HG03196 (cell line): Measurements from ENCODE around the gene CDC14A.

Experiments used
- ATAC-seq: cut with Tn5 transposase; IDR thresholded peaks from one replicate; pipeline ENCODE4 v1.9.1; 2021; ENCODE audit not compliant: unreplicated experiment

CDC14A gene

DNA sequence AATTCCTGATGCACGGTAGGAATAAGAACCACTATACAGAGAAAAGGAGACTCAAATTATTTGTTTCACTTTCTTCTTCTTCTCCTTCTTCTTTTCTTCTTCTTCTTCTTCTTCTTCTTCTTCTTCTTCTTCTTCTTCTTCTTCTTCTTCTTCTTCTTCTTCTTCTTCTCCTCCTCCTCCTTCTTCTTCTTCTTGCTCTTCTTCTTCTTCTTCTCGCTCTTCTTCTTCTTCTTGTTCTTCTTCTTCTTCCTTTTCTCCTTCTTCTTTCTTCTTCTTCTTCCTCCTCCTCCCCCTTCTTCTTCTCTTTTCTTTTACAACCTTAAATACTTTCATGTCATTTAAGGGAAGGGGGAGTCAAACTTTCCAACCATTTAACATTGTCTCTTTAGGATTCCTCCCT, 174.6 kb downstream of the CDC14A start:
- ATAC-seq: no peak

DNA sequence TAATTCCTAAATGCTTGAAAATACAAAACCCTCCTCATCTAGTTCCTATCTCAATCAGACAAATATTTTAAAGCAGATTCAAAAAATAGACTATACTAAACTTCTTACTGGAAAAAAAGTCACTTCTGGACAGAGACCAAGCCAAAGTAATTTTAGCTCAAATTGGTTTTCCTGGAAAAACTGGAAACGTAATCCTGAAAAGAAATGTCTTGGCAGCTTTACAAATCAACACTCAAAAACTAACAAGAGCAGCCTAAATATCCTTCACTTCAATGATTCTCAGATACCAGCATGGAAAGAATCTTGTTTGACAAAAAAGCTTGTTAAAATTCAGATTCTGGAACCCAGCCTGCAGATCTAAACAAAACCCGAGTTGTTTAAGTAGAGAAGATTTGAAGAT, 176.6 kb downstream of the CDC14A start:
- ATAC-seq: no peak

DNA sequence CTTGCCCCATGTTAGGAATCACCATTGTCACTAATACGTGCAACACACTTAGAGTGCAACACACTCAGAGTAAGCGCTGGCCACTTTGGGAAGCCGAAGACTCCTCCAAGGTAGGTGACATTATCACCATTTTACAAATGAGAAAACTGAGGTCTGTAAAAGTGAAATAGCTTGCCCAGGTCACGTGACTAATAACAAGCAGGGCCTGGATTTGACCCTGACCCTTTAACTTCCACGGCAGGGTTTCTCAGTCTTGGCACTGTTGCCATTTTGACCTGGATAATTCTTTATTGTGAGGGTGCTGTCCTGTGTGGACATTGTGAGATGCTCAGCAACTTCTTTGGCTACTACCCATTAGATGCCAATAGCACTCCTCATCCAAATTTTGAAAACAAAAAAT, 177.8 kb downstream of the CDC14A start:
- ATAC-seq: no peak

DNA sequence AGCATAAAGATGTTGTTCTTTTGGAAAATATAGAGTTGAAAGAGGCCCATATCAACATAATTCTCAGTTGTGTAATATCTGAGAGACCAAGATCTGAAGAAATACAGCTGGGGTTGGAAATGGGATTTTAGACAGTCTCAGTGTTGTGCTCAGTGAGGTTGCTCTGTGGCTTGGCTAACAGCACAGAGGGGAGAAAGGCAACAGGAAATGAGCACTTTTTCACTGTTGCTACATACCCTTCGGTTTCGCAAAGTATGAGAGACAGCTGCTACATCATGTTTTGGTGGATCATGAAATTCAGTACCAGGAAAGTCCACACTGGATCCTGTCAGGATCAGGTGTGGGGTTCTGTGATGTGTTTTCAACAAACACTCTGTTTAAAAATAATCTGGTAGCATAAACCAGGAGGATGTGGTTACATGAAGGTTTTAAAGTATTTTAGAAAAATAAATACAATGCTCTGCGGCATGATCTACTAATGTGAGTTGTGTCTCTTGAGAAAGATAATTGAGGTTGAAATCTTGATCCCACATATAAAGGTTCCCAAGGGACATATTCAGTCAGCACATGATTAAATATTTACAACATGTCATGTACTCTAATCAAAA, 178.7 kb downstream of the CDC14A start:
- ATAC-seq: peak; percentile 94

DNA sequence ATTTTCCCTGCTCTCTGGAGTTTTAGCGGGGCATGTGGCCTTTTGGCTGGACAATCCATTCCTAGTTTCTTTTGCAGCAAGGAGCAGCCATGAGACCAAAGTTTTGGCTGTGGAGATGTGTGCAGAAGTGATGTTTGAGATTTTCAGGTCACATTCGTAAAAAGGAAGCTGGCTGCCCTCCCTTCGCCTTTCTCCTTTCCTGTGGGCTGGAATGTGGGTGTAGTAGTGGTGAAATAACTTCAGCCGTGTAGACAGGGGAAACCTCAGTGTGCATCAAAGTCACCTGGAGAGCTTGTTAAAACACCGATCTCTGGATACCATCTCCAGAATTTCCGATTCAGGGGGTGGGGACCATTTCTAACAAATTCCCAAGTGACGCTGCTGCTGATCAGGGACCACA, 180.3 kb downstream of the CDC14A start:
- ATAC-seq: no peak

DNA sequence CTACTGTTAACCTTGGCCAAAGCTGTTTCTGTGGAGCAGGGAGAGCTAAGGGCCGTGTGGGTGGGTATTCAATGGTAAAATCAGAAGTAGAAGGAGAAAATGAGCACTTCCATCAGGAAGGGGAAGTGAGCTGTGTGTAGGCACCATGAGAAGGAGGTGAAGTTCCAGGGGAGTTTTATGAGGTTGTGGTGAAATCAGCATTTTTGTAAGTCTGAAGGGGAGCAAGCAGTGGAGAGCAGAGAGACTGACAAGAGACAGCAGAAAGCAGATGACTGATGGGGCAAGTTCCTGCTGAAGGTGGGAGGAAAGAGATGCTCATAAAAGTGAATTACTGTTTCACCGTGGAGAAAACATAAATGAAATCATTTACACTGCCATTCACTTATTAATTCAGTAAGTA, 183.0 kb downstream of the CDC14A start:
- ATAC-seq: no peak

DNA sequence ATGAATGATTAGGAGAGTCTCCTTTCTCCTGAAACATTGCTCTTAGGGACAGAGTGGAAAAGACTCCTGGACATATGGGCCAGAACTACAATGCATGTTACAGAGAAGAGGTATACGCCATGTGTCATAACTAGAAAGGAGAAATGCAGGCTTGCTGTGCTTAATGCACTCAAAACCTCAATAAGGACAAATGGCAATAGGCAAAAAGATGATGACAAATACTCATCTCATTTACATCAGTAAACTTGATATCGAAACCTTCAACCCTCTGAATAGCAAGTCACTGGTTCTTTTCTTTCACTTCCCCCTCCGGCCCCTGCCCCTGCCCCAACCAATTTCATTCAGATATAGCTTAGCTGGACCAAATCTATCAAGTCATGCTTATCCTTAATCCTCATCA, 183.7 kb downstream of the CDC14A start:
- ATAC-seq: peak; percentile 92

DNA sequence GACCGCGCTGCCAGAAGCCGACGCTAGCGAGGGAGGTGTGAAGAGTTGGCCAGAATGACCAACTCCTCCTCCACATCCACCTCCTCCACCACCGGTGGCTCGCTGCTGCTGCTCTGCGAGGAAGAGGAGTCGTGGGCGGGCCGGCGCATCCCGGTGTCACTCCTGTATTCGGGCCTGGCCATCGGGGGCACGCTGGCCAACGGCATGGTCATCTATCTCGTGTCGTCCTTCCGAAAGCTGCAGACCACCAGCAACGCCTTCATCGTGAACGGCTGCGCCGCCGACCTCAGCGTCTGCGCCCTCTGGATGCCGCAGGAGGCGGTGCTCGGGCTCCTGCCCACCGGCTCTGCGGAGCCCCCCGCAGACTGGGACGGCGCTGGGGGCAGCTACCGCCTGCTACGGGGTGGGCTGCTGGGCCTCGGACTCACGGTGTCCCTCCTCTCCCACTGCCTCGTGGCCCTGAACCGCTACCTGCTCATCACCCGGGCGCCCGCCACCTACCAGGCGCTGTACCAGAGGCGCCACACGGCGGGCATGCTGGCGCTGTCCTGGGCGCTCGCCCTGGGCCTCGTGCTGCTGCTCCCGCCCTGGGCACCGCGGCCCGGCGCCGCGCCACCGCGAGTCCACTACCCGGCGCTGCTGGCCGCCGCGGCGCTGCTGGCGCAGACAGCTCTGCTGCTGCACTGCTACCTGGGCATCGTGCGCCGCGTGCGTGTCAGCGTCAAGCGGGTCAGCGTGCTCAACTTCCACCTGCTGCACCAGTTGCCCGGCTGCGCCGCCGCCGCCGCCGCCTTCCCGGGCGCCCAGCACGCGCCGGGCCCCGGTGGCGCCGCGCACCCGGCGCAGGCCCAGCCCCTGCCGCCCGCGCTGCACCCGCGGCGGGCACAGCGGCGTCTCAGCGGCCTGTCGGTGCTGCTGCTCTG, 186.9 kb downstream of the CDC14A start:
- ATAC-seq: no peak

DNA sequence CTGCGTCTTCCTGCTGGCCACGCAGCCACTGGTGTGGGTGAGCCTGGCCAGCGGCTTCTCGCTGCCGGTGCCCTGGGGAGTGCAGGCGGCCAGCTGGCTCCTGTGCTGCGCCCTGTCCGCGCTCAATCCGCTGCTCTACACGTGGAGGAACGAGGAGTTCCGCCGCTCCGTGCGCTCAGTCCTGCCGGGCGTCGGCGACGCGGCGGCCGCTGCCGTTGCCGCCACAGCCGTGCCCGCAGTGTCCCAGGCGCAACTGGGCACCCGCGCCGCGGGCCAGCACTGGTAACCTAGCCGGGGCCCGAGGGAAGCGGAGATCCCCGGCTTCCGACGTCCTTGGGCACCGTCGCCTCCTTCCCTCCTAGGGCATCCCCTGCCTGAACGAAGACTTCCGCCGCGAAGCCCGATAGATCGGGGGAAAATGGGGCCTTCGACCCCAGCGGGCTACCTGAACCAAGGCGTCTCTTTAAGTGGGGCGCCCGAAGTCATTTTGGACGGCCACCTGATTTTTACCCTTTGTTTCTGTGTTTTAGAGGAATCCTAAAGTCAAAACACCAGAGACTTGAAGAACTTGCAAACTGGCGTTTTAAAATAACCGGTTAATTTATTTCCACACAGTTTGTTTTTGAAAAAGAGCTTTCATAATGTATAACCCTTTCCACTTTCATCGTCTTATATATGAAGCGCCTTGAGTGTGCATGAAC, 187.7 kb downstream of the CDC14A start:
- ATAC-seq: no peak

DNA sequence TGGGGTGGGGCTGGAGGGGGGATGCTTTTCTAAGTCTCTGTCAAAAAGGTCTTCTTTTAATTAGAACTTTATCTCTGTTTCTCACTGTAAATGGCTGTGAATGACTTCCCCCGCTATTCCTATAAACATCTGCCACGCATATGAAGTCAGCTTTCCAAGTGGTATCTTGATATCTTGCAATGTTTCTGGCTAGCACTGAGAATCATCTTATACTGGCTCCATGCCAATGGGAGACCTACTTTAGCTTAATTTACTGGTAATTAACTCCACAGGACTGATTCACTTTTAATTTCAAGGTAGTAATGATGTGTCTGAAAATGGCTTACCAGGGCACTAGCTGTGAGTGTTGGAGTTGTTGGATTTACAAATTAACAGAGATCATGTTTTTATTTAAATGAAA, 190.0 kb downstream of the CDC14A start:
- ATAC-seq: no peak

DNA sequence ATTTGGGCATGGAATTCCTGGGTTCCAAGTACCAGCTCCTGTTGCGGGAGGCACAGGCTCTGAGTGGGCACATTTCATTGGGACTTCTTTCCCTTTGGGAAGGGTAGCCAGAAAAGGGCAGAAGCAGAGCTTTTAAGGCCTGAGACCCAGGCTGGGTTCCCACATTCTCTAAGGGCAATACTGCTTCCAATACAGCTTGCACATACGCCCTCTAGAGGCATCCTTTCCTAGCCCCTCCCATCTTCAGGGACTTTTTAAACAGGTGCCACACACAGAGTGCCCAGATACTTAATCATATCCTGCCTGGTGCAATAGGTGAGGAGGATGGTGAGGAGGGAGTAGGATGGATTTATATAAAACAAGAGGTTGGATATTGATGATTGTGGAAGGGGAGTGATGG, 191.3 kb downstream of the CDC14A start:
- ATAC-seq: peak; percentile 58

DNA sequence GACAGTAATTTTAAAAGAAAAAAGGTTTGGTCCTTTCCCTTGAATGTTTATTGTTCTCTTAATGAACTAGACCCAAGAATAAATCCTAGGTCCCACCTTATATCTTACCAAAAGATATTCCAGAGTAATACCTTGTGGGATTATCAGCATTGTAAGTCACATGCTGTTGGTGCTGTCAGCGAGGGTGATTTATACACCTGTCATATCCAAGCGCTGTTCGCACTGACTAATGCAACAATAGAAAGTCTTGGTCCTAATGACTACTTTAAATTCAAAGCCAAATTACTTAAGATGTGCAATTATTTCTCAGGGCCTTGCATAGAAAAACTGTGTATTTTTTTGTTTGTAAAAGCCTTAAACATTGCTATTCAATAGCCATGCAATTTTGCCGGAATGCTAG, 192.5 kb downstream of the CDC14A start:
- no peak for ATAC-seq

DNA sequence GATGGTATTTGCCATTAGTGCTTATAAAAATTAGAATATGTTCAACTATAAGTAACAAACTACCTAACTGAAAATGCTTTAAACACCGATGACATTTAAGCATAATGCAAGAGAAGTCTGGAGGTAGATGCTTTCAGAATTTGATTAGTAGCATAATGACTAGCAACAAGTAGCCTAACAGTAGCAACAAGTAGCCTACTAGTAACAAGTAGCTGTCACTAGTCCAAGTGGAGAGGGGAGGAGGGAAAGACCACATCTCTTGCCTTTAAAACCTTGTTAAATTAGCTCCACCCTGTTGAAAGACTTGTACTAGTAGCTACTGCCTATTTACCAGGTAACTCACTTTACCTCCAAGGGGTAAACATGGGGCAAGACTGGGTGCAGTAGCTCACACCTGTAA, 193.5 kb downstream of the CDC14A start:
- no peak for ATAC-seq

DNA sequence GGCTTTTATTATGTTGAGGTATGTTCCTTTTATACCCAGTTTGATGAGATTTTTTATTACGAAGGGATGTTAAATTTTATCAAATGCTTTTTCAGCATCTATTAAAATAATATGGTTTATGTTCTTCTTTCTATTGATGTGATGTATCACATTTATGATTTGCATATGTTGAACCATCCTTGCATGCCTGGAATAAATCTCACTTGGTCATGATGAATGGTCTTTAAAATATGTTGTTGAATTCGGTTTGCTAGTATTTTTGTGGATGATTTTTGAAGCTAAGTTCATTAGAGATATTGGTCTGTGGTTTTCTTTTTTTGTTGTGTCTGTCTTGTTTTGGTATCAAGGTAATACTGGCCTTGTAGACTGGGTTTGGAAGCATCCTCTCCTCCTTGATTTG, 199.7 kb downstream of the CDC14A start:
- ATAC-seq: no peak

DNA sequence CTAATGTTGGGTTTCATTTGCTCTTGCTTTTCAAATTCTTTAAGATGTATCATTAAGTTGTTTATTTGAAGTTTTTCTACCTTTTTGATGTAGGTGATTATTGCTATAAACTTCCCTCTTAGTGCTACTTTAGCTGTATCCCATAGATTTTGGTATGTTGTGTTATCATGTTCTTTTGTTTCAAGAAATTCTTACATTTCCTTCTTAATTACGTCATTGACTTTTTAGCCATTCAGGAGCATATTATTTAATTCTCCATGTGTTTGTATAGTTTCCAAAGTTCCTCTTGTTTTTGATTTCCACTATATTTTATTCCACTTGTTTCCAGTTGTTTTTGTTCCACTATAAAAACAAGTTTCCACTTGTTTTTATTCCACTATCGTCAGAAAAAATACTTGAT, 200.6 kb downstream of the CDC14A start:
- no peak for ATAC-seq

DNA sequence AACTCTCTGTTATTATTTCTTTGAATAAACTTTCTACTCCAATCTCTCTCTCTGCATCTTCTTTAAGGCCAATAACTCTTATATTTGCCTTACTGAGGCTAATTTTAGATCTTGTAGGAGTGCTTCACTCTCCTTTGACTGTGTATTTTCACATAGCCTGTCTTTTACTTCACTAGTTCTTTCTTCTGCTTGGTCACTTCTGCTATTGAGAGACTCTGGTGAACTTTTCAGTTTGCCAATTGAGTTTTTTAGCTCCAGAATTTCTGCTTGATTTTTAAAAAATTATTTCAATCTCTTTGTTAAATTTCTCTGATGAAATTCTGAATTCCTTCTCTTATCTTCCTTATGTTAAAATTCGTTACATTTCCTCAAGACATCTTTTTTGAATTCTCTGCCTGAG, 203.9 kb downstream of the CDC14A start:
- ATAC-seq: no peak

DNA sequence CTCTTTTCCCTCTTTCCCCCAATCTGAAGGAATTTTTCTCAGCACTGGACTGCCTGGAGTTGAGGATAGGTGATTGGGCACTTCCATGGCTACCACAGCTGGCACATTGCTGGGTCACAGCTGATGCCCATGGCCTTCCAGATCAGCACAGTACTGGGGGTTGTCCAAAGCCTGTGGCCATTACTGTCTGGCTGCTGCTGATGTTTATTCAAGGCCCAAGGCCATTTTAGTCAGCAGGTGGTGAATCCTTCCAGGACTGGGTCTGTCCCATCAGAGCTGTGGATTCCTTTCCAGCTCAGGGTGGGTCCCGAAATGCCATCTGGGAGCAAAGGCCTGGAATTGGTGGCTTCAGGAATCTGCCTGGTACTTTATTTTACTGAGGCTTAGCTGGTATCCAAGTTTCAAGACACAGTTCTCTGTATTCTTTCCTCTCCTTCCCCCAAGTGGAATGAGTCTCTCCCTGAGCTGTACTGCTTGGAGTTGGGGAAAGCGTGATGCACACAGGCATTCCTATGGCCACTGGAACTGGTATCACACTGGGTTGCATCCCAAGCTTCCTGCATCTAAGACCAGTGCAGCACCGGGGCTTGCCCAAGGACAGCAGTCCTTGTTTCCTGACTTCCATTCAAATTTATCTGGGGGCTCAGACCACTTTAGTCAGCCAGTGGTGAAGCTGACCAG, 204.8 kb downstream of the CDC14A start:
- ATAC-seq: no peak

DNA sequence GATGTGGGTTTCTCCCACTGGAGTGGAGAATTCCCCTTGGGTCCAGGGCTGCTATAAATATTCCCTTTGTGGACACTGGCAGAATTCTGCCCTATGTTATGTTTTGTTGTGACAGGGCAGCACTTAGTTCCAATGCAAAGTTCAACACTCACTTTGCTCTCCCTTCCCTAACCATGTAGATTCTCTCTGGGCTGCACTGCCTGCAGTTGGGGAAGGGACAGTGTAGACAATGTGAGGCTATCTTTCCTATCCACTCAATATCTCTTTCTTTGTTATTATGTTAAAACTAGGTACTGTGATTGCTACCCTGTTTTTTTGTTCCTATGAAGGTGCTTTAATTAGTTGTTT, 205.3 kb downstream of the CDC14A start:
- ATAC-seq: no peak

DNA sequence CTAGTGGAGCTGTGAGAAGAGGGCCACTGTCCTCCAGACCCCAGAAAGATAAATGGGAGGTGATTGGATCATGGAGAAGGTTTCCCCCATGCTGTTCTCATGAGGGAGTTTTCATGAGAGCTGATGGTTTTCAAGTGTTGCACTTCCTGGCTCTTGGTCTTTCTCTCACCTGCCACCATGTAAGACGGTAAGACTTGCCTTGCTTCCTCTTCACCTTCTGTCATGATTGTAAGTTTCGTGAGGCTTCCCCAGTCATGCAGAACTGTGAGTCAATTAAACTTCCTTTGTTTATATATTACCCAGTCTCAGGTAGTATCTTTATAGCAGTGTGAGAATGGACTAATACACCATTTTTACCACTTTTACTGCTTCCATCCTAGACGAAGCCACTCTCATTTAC, 213.2 kb downstream of the CDC14A start:
- ATAC-seq: no peak

DNA sequence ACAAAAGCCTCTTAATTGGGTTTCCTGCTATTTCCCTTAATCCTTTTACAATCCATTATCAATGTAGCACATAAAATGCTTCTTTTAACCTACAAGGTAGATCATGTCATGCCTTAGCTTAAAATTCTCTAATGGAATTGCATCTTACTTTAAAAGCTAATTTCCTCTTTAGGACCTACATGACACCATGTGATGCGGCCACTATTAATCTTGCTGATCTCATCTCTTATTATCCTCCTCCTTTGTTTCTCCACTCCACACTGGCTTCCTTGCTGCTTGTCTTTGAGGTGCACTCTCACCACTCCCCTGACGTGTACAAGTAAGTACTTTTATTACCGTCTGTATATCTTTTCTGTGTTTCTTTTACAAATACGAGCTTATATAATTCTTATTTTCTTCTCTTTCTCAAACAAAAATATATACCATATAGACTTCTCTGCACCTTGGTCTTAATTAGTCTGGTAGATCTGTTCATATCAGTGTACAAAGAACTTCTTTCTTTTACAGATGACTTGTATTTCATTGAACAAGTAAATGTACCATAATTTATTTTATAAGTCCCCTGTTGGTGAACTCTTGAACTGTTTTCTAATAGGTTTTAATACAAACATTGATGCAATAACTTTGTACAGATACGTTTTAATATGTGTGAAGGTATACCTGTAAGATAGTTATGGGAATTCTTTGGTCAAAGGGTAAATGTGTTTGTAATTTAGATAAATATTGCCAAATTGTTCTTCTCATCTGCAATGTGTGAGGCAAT, 213.8 kb downstream of the CDC14A start:
- no peak for ATAC-seq

DNA sequence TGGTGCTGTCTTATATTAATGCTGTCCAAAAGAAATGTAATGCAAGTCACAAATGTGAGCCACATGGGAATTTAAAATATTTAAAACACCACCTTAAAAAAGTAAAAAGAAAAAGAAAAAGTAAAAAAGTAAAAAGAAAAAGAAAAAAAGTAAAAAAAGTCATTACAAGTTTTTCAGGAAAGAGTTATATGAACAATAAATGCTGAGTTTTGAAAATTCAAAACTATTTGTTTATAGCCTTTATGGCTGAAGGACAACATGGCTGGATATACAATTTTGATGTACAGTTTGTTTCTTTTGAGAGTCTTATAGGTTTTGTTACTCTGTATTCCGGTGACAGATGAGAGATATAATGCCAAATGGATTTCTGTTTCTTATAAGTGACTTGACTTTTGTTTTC, 214.8 kb downstream of the CDC14A start:
- no peak for ATAC-seq
